Measurements from ENCODE around the gene HDDC2. TPM values are rescaled to one million over a fixed set of nuclear protein-coding genes. Genes with fewer than 3 reads are reported as not detected.

The HDDC2 gene
- total and polyA plus RNA-seq, 9 of the 15 experiments (the other 6 are each of a cell fraction or from before 2014, with no cell fraction given) = 194 to 632 (median 294) TPM

DNA sequence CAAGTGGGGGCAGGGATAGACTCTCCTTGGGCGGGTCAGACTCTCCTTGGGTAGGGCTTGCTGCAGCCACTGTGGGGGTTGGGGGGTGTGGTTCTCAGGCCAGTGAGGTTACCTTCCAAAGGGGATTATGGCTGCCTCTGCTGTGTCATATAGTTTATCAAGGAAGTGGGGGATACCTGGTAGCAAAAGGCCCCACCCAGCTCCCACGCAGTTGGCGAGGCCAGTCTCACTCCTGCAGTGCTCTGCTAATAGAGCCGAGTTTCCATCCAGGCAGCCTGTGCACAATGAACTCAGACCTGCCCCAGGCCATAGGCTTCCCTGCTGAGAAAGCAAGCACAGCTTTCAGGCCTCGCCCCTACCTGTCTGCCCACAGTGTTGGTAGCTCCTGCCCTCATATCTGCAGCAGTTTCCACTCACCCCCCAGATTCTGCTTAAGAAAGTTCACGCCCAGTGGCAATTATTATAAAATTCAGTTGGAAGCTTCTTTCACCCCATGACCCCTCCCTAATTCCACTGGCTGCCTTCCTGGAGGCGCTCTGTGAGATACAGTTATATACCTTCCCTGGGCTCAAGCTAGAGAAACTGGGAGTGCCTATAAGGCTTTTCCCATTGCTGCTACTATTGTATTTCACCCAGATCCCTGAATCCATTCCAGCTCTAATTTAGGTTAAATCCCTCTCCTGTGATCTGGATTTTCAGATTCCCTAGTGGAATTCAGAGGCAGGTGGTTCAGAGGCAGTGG lies 56.1 kb downstream of the HDDC2 start (continued):
- no peak for TF ChIP-seq ZBTB9 (CRISPR knock-in tag; IDR thresholded peaks at IDR 0.05)
- TF ChIP-seq CHD2 (IDR thresholded peaks at IDR 0.05; ENCODE audit: low read depth, low read length) = no peak
- no peak for TF ChIP-seq RBM17 (IDR thresholded peaks at IDR 0.05; ENCODE audit: borderline replicate concordance, low read depth, low read length)
- TF ChIP-seq CREM (IDR thresholded peaks at IDR 0.05; ENCODE audit: low read depth) = peak; percentile 16; the same call in 1 of the 2 replicates
- TF ChIP-seq ZNF785 (CRISPR knock-in tag; IDR thresholded peaks at IDR 0.05) = no peak
- TF ChIP-seq ZNF639 (CRISPR knock-in tag; conservative IDR thresholded peaks at IDR 0.05 in 1 of 2, IDR thresholded peaks at IDR 0.05 in 1 of 2) = no peak
- no peak for TF ChIP-seq ZBTB1 (CRISPR knock-in tag; IDR thresholded peaks at IDR 0.05; ENCODE audit: borderline replicate concordance, low read depth)
- no peak for TF ChIP-seq ZNF134 (CRISPR knock-in tag; conservative IDR thresholded peaks at IDR 0.05)
- TF ChIP-seq RAD21 (CRISPR knock-in tag; conservative IDR thresholded peaks at IDR 0.05 in 1 of 2, IDR thresholded peaks at IDR 0.05 in 1 of 2) = no peak
- TF ChIP-seq ZEB2 (IDR thresholded peaks at IDR 0.05) = no peak
- no peak for TF ChIP-seq ZNF263 (CRISPR knock-in tag; IDR thresholded peaks at IDR 0.05; ENCODE audit: borderline replicate concordance)
